Medulla oblongata (tissue), 1 donor: Measurements from ENCODE around the gene DAGLA.

Experiments
- DNase-seq: peaks from one replicate; pipeline ENCODE4 v3.0.0-alpha.2; 2015; ENCODE audit errors: extremely low spot score

DAGLA gene

GRCh38 chr11:61690706-61691379, 10.7 kb downstream of the DAGLA start:
- DNase-seq, result no peak

DNA sequence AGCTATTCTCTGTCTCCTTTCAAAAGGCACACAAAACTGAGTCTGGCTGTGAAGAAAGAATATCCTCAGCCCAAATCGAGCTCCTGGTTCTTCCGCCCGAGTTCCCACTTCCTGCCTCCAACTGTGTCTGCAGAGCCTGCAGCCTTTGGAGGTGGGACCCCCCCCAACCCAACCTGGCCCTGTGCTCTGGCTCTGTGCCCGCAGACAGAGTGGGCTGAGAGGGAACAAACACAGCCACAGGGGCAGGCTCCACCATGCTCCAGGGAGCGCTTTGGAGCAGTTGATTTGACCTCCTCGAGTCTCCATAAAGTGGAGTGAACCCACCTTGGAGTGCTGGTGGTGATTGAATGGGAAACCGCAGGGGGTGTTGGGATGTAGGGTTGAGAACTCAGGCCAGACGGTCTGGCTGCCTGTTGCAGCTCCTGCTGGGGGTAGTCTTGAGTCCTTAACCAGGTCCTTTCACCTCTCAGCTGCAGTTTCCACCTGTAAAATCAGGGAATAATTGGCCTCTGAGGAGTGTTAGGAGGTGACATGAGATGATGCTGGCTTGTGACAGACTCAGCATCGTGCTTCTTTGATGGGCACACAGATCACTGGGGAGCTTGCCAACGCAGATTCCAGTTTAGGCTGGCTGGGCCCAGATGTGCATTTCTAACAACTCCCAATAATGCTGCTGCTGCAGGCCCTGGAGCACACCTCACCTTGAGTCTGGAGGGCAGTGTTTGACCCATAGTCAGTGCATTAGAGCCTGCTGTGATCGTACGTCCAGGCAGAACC, 11.4 kb downstream of the DAGLA start:
- no peak for DNase-seq

- DNase-seq, result no peak
Observed at GRCh38 chr11:61693922-61694601, 13.9 kb downstream of the DAGLA start.

DNA sequence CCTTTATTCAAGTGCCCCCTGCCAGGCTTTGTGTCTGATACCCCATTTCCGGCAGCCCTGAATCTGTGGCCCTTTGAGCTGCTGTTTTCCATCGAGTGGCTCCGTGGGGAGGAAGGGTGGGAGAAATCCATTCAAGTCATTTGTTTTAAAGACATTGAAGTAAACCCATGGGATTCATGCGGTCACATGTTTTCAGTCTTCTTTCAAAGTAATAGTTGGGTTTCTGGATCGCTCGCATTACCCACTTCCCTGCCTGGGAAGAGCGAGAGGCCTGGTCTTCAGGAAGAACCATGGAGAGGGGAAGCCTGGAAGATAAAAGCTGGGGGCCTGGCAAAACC, 14.4 kb downstream of the DAGLA start:
- no peak for DNase-seq

- peak; percentile 73 for DNase-seq
Observed at GRCh38 chr11:61694946-61695706, 14.9 kb downstream of the DAGLA start.

GRCh38 chr11:61695917-61696316, 15.7 kb downstream of the DAGLA start:
- peak; percentile 66 for DNase-seq

- no peak for DNase-seq
Observed at GRCh38 chr11:61696602-61697001, 16.4 kb downstream of the DAGLA start.

GRCh38 chr11:61697078-61697502, 16.9 kb downstream of the DAGLA start:
- DNase-seq, result no peak

DNA sequence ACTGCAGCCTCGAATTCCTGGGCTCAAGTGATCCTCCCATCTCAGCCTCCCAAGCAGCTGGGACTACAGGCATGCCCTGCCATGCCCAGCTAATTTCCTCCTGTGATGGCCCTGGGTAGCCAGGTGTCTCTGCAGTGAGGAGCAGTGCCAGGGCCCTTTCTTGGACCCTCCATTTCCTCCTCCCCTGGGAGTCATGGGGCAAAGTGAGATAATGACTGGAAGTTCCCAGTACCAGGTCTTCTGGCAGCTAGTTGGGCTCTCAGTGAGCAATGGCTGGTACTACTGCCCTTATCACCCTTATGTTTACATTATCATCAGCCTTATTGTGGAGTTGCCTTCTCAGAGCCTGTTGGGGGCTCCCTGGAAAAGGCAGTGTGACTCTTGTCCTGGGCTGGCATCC, 17.6 kb downstream of the DAGLA start:
- DNase-seq, result no peak

- peak; percentile 52 for DNase-seq
Observed at GRCh38 chr11:61698173-61698948, 18.2 kb downstream of the DAGLA start.

DNA sequence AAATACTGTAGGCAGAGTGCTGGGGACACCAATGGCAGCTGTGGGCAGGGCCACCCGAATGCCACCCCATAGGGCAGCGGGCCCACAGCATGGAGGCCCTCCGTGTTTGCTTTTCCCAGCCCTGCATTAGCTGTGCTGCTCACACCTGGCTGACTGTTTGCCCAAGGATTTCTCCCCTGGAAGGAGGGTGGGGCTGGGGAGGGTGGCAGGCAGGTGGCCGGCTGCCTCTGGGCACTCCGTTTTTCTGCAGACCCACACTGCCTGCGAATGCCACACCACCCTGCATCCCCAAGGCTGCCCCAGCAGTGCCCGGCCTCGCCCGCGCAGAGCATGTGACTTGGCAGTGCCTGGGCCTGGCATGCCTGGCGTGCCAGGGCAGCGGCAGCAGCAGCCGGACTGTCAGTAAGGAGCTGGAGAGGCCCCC, 19.6 kb downstream of the DAGLA start:
- DNase-seq, result peak; percentile 64

GRCh38 chr11:61700212-61700611, 20.0 kb downstream of the DAGLA start:
- DNase-seq, result no peak

DNA sequence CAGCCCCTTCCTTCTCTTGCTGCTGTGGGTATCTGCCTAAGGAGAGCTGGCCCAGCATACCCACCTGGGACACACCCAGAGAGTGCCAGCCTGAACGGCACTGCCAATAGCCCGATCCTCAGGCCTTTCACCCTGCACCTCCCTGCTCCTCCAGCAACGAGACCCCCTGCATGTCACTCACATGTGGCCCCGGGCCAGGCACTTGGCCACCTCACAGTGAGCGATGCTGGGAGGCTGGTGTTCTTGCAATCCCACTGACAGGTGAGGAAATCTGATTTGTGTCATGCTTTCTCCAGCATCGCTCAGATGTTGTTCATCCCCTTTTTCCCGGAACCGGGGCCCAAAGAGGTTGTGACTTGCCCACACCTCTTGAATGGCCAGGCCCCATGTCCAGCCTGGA, 20.5 kb downstream of the DAGLA start:
- no peak for DNase-seq

DNA sequence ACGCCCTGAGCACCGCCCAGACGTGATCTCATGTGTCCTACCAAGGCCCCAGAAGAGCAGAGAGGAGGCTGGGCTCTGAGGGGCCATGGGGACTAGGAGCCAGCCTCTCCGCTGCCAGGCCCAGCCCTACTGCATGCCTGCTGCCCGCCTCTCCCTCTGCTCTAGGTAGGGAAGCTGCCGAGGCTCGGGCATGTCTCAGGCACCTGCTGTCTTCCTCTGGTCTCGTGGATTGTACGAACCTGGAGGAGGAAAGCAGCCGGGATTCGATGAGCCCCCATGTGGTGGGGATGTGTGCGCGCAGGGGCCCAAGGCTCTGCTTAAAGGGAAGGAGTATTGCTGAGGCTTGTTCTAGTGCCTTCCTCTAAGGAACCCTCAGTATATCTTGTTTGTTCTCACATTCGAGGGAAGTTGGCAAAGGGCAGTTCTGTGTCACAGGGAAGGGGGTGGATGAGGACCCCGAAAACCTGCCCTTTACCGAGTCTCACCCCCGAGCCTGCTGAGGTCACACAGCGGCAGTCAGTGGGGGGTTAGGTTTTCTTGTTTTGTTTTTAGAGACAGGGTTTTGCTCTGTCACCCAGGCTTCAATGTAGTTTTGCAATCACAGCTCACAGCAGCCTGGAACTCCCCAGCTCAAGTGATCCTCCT, 21.2 kb downstream of the DAGLA start:
- DNase-seq, result no peak

- no peak for DNase-seq
Observed at GRCh38 chr11:61702701-61703312, 22.6 kb downstream of the DAGLA start.

GRCh38 chr11:61704838-61705237, 24.6 kb downstream of the DAGLA start:
- no peak for DNase-seq

- DNase-seq, result no peak
Observed at GRCh38 chr11:61706452-61707400, 26.5 kb downstream of the DAGLA start.

GRCh38 chr11:61707574-61707973, 27.4 kb downstream of the DAGLA start:
- no peak for DNase-seq

DNA sequence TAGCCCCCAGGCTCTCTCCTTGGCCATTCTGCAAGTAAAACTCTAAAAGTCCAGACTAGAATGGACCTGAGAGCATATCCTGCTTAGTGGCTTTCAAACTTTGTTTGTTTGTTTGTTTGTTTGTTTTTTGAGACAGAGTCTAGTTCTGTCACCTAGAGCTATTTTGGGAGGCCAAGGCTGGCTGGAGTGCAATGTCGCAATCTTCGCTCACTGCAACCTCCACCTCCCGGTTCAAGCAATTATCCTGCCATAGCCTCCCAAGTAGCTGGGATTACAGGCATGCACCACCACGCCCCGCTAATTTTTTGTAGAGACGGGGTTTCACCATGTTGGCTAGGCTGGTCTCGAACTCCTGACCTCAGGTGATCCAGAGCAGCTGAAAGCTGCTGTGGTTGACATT, 28.9 kb downstream of the DAGLA start:
- DNase-seq, result no peak
